AG09309 (cell line): Measurements from ENCODE around the gene FILIP1L.

Source experiments
- DNase-seq: peaks from one replicate; pipeline ENCODE4 v3.0.0-alpha.2; 2010; ENCODE audit warnings: low read depth
- H3K4me3 ChIP-seq: 2 replicates; pipeline ENCODE4 v1.5.1; 2011; ENCODE audit warnings: mild to moderate bottlenecking, low read depth, low read length, moderate library complexity; ENCODE audit not compliant: control insufficient read depth
- TF ChIP-seq, protein P1 (sequence below): IDR thresholded peaks from 2 replicates; pipeline ENCODE4 v1.5.1; 2011; ENCODE audit warnings: mild to moderate bottlenecking, low read depth, low read length, inconsistent platforms; ENCODE audit not compliant: insufficient read depth, control insufficient read depth; ENCODE audit errors: missing control alignments

The FILIP1L gene

GRCh38 chr3:100008081-100008698 is 106.1 kb downstream of the FILIP1L start:
- TF ChIP-seq, protein P1, sequence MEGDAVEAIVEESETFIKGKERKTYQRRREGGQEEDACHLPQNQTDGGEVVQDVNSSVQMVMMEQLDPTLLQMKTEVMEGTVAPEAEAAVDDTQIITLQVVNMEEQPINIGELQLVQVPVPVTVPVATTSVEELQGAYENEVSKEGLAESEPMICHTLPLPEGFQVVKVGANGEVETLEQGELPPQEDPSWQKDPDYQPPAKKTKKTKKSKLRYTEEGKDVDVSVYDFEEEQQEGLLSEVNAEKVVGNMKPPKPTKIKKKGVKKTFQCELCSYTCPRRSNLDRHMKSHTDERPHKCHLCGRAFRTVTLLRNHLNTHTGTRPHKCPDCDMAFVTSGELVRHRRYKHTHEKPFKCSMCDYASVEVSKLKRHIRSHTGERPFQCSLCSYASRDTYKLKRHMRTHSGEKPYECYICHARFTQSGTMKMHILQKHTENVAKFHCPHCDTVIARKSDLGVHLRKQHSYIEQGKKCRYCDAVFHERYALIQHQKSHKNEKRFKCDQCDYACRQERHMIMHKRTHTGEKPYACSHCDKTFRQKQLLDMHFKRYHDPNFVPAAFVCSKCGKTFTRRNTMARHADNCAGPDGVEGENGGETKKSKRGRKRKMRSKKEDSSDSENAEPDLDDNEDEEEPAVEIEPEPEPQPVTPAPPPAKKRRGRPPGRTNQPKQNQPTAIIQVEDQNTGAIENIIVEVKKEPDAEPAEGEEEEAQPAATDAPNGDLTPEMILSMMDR: no peak
- DNase-seq: no peak
- H3K4me3 ChIP-seq: no peak overlapping the region

DNA sequence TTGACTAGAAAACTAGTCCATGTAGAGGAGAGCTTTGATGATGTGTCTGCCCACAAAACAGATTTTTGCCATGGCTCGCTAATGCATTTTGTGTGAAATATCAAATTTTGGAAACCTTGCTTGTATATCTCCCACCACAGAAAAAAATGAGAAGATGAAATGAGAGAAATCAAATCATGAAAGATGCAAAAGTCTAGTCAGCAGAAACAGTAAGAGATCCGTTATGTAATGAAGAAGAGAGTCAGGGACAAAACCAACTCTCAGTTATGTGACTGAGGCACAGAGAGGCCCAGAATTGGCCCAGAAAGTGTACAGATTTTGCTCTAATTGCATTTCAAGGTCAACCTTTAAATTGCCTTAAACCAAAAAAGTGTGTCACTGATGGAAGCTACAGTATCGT is 107.0 kb downstream of the FILIP1L start:
- H3K4me3 ChIP-seq: no peak overlapping the region
- no peak for DNase-seq
- TF ChIP-seq, protein P1: no peak

- TF ChIP-seq, protein P1: peak; percentile 24
- no peak overlapping the region for H3K4me3 ChIP-seq
- DNase-seq: no peak
Measured at GRCh38 chr3:100006570-100007271, 107.6 kb downstream of the FILIP1L start.

GRCh38 chr3:100005665-100006393 is 108.5 kb downstream of the FILIP1L start:
- no peak for DNase-seq
- TF ChIP-seq, protein P1: no peak
- no peak overlapping the region for H3K4me3 ChIP-seq

GRCh38 chr3:100004931-100005330 is 109.4 kb downstream of the FILIP1L start:
- no peak for DNase-seq
- no peak overlapping the region for H3K4me3 ChIP-seq
- TF ChIP-seq, protein P1: no peak

DNA sequence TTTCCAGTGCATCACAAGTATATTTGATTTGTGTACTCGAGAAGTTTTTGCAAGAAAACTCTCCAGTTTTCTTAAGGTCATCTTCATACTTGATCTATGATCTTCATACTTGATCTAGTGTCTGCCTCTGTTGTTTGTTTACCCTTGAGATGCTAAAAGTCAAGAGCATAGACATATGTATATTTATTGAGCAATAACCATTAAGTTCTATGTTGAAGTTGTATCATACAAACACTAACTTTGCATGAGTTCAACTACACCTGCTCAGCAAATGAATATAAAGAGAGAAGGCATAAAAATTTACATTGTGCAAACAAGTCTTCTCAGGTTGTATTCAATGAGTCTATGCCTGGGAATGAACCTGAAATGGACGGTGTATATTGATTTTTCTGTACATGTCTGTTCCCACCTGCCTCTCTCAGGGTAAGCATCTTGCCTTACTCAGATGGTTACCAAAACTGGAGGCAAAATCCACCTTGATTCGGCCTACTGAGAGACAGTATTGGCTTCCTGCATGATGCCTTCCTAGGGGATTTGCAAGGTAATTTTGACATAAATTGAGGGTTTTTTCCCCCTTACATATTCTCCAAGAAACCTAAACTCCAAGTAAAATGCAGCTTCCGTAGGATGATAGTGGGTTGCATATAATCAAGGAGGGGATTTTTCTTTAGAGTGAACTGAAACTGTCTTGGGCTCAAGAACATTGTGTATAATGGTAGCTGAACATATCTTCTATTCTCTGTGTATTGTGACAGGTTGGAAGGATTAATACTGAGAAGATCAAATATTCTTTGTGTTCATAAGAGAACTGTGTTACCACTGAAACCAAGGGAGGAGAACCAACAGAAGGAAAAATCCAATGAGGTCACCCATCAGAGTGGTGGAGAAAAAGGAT is 110.4 kb downstream of the FILIP1L start:
- DNase-seq: no peak
- TF ChIP-seq, protein P1: no peak

More for the DNA sequence above, 110.4 kb downstream of the FILIP1L start:
- H3K4me3 ChIP-seq: no peak overlapping the region
